HCT116 (cell line): ENCODE data around the gene P2RX6. TPM values are rescaled to one million over a fixed set of nuclear protein-coding genes. Genes with fewer than 3 reads are reported as not detected.

Source experiments
- ATAC-seq: fragments of 200-7000 bp; cut with Tn5 transposase; 2 replicates; pipeline ENCODE4 v1.9.1; 2020; ENCODE audit warnings: mild to moderate bottlenecking, moderate library complexity
- BruUV-seq: library from RNA; stranded (reverse); fragments of 400-500 nt; replicated peaks from 2 replicates; lab custom pipeline; 2021; lab: Mats Ljungman, UMichigan
- CTCF ChIA-PET: fragments of 300-600 bp; sonication (Branson Sonifier 250); formaldehyde crosslinking; loops from one replicate; lab custom pipeline; 2021; ENCODE audit warnings: antibody characterized with exemption; lab: Charles Lee
- POLR2A ChIA-PET: fragments of 300-600, 350-600 bp; sonication (Branson Sonifier 250); formaldehyde crosslinking; loops from one replicate; lab custom pipeline; 2021; ENCODE audit warnings: antibody characterized with exemption; lab: Charles Lee
- RAD21 ChIA-PET, 2 experiments: fragments of 300-600 bp; sonication (Branson Sonifier 250); formaldehyde crosslinking; loops; one replicate each; lab custom pipeline; 2023; ENCODE audit warnings: low total read pairs in 2 of 2; ENCODE audit not compliant: uncharacterized antibody in 2 of 2, unreplicated experiment in 2 of 2, low non-redundant PET in 1 of 2; lab: Charles Lee
- DNase-seq: peaks from one replicate; pipeline ENCODE4 v3.0.0-alpha.2; 2010; ENCODE audit warnings: low read depth, low spot score
- H2AFZ ChIP-seq: fragments of 200-600 bp; shearing (Covaris generic), sonication (generic); 2 replicates; pipeline ENCODE4 v1.6.1; 2017; ENCODE audit warnings: low read depth, mixed run types, mixed read lengths, antibody characterized with exemption, low read length; ENCODE audit not compliant: poor library complexity, severe bottlenecking
- H3K27ac ChIP-seq: 2 replicates; pipeline ENCODE4 v1.5.1; 2012; ENCODE audit warnings: low read depth, low read length
- H3K27me3 ChIP-seq: fragments of 200-600 bp; sonication (generic); 2 replicates; pipeline ENCODE4 v1.6.1; 2016; ENCODE audit warnings: mixed run types, low read length, mixed read lengths; ENCODE audit not compliant: insufficient read depth
- H3K36me3 ChIP-seq, 2 experiments: fragments of 200-500 bp in 1 of 2; fragments of 200-600 bp in 1 of 2; sonication (Bioruptor generic) in 1 of 2; sonication (generic) in 1 of 2; 2 replicates each; pipeline versions ENCODE4 v1.5.1 to v1.6.1; 2014 to 2016; ENCODE audit warnings: low read length in 2 of 2, inconsistent platforms in 1 of 2, mixed read lengths in 1 of 2, mixed run types in 1 of 2; ENCODE audit not compliant: insufficient read depth in 2 of 2, control insufficient read depth in 1 of 2
- H3K4me1 ChIP-seq, 2 experiments: fragments of 200-600 bp in 1 of 2; sonication (generic) in 1 of 2; 2 replicates each; pipeline versions ENCODE4 v1.5.1 to v1.6.1; 2012 to 2017; ENCODE audit warnings: low read length in 2 of 2, inconsistent platforms in 1 of 2, mild to moderate bottlenecking in 1 of 2, mixed read lengths in 1 of 2, mixed run types in 1 of 2, moderate library complexity in 1 of 2; ENCODE audit not compliant: insufficient read depth in 2 of 2, control insufficient read depth in 1 of 2
- H3K4me2 ChIP-seq: fragments of 200-600 bp; sonication (generic); 2 replicates; pipeline ENCODE4 v1.6.1; 2017; ENCODE audit warnings: mixed run types, low read length, mixed read lengths
- H3K4me3 ChIP-seq, 2 experiments: fragments of 200-600 bp in 1 of 2; sonication (generic) in 1 of 2; replicated peaks in 1 of 2; 2 replicates each; pipeline ENCODE4 v1.5.1; 2011 to 2016; ENCODE audit warnings: low read length in 2 of 2, control low read depth in 1 of 2, low read depth in 1 of 2, mild to moderate bottlenecking in 1 of 2, mixed read lengths in 1 of 2, mixed run types in 1 of 2
- H3K79me2 ChIP-seq: fragments of 200-600 bp; sonication (generic); 2 replicates; pipeline ENCODE4 v1.6.1; 2017; ENCODE audit warnings: mild to moderate bottlenecking, mixed run types, low read length, moderate library complexity, mixed read lengths; ENCODE audit not compliant: insufficient read depth
- H3K9ac ChIP-seq: fragments of 200-600 bp; sonication (generic); 2 replicates; pipeline ENCODE4 v1.6.1; 2016; ENCODE audit warnings: low read length, mixed read lengths
- H3K9me2 ChIP-seq: fragments of 200-600 bp; sonication (generic), shearing (Covaris generic); 2 replicates; pipeline ENCODE4 v1.6.1; 2017; ENCODE audit warnings: mixed run types, mild to moderate bottlenecking, moderate library complexity; ENCODE audit not compliant: insufficient read depth
- H3K9me3 ChIP-seq, 2 experiments: fragments of 200-500 bp in 1 of 2; fragments of 200-600 bp in 1 of 2; sonication (Bioruptor generic) in 1 of 2; sonication (generic) in 1 of 2; 2 replicates each; pipeline ENCODE4 v1.6.1; 2014 to 2017; ENCODE audit warnings: low read length in 2 of 2, mixed read lengths in 2 of 2, inconsistent platforms in 1 of 2, low read depth in 1 of 2, mild to moderate bottlenecking in 1 of 2, mixed run types in 1 of 2, moderate library complexity in 1 of 2; ENCODE audit not compliant: control insufficient read depth in 1 of 2, insufficient read depth in 1 of 2
- H4K20me1 ChIP-seq: fragments of 200-600 bp; sonication (generic), shearing (Covaris generic); 2 replicates; pipeline ENCODE4 v1.6.1; 2017; ENCODE audit warnings: mixed run types, mild to moderate bottlenecking, moderate library complexity; ENCODE audit not compliant: insufficient read depth
- ATF3 ChIP-seq: IDR thresholded peaks from 2 replicates; pipeline ENCODE4 v1.6.1; 2012
- CBX3 ChIP-seq: IDR thresholded peaks from 2 replicates; pipeline ENCODE4 v1.6.1; 2012; ENCODE audit warnings: low read depth
- CEBPB ChIP-seq: IDR thresholded peaks from 2 replicates; pipeline ENCODE4 v1.6.1; 2012; ENCODE audit warnings: low read depth
- CTCF ChIP-seq, 3 experiments: fragments of 200-600 bp in 1 of 3; sonication (generic) in 1 of 3; IDR thresholded peaks in 2 of 3; conservative IDR thresholded peaks in 1 of 3; 2 replicates each; pipeline ENCODE4 v1.5.1; 2012 to 2017; ENCODE audit warnings: low read depth in 2 of 3, low read length in 2 of 3, antibody characterized with exemption in 1 of 3, borderline replicate concordance in 1 of 3, control low read depth in 1 of 3, mild to moderate bottlenecking in 1 of 3, mixed read lengths in 1 of 3, mixed run types in 1 of 3, moderate library complexity in 1 of 3; ENCODE audit not compliant: insufficient read depth in 1 of 3
- ELF1 ChIP-seq: IDR thresholded peaks from 2 replicates; pipeline ENCODE4 v1.6.1; 2012; ENCODE audit warnings: low read depth, borderline replicate concordance
- EZH2 ChIP-seq: fragments of 200-600 bp; sonication (generic); IDR thresholded peaks from 2 replicates; pipeline ENCODE4 v1.6.1; 2017; ENCODE audit warnings: antibody characterized with exemption, mixed run types
- EZH2phosphoT487 ChIP-seq: fragments of 200-600 bp; IDR thresholded peaks from 2 replicates; pipeline ENCODE4 v1.6.1; 2018; ENCODE audit warnings: antibody characterized with exemption, borderline replicate concordance
- FOSL1 ChIP-seq: IDR thresholded peaks from 2 replicates; pipeline ENCODE4 v1.6.1; 2012; ENCODE audit warnings: low read depth
- JUND ChIP-seq: IDR thresholded peaks from 2 replicates; pipeline ENCODE4 v1.6.1; 2012
- POLR2AphosphoS5 ChIP-seq: IDR thresholded peaks from 2 replicates; pipeline ENCODE4 v1.6.1; 2011; ENCODE audit warnings: mild to moderate bottlenecking, low read depth, low read length, moderate library complexity
- RAD21 ChIP-seq: IDR thresholded peaks from 2 replicates; pipeline ENCODE4 v1.6.1; 2012; ENCODE audit warnings: low read depth, mild to moderate bottlenecking
- REST ChIP-seq: IDR thresholded peaks from 2 replicates; pipeline ENCODE4 v1.6.1; 2012; ENCODE audit warnings: low read depth
- SIN3A ChIP-seq: IDR thresholded peaks from 2 replicates; pipeline ENCODE4 v1.6.1; 2012; ENCODE audit warnings: low read depth
- SRF ChIP-seq: IDR thresholded peaks from 2 replicates; pipeline ENCODE4 v1.6.1; 2012; ENCODE audit warnings: low read depth
- ZFX ChIP-seq: fragments of 450-650 bp; IDR thresholded peaks from 2 replicates; pipeline ENCODE4 v1.6.1; 2017
- intact Hi-C: fragments of 100-400 bp; cut with micrococcal nuclease; formaldehyde crosslinking; loops from 2 replicates; pipeline ENCODE4 v1.10.0; 2022
- total RNA-seq: library from RNA; stranded (reverse); gene quantifications from one replicate; pipeline ENCODE4 v1.2.1, GENCODE V29; 2021; ENCODE audit not compliant: unreplicated experiment

Gene P2RX6
- total RNA-seq, 1 experiment from 2014 or later: 0.20 TPM

GRCh38 chr22:21067901-21068680, 53.1 kb downstream of the P2RX6 start:
- RAD21 ChIA-PET: no interaction called here
- POLR2A ChIA-PET: no interaction called here
- 0 out of 4 replicates have a peak, but pooled peaks cover 0 to 4% of the 10 kb centered on the region in 2 experiments for H3K9me3 ChIP-seq
- no peaks in the 10 kb centered on the region for H3K79me2 ChIP-seq
- TF ChIP-seq CEBPB (no peak), ZFX (no peak), EZH2phosphoT487 (no peak), JUND (no peak), EZH2 (no peak), RAD21 (no peak), ELF1 (no peak), FOSL1 (no peak), REST (no peak), POLR2AphosphoS5 (no peak), SRF (no peak), SIN3A (no peak), ATF3 (no peak), CBX3 (no peak), CTCF (IDR thresholded peaks at IDR 0.05 in 2 of 3, conservative IDR thresholded peaks at IDR 0.05 in 1 of 3; ENCODE audit: borderline replicate concordance in 1 of 3, insufficient read depth in 1 of 3, low read depth in 2 of 3, low read length in 2 of 3) (no peak)
- no peak for ATAC-seq
- H3K27ac ChIP-seq: no peak overlapping the region
- no peaks in the 10 kb centered on the region for H3K9me2 ChIP-seq
- no peak overlapping the region for H3K9ac ChIP-seq
- no peak overlapping the region for H2AFZ ChIP-seq
- peaks cover 3% of the 10 kb centered on the region; the same call in 1 of the 2 replicates for H3K27me3 ChIP-seq
- H3K4me3 ChIP-seq: no peak overlapping the region
- DNase-seq: no peak
- CTCF ChIA-PET: no interaction called here
- intact Hi-C loops: no loop called here
- H4K20me1 ChIP-seq: no peaks in the 10 kb centered on the region
- H3K4me1 ChIP-seq: no peaks in the 10 kb centered on the region
- no TSS peak for BruUV-seq
- no peaks in the 10 kb centered on the region for H3K36me3 ChIP-seq
- H3K4me2 ChIP-seq: no peak overlapping the region
